ENCODE results near the gene APBB2.
"Not testable (repeated sequence)": the region's sequence is repeated elsewhere in the genome, so short reads cannot be mapped to it uniquely, and the experiment has no call there.

APBB2 gene

GRCh38 chr4:40822420-40823166 lies 391.7 kb downstream of the APBB2 start:
- H4K8ac ChIP-seq (ENCODE audit: low read length) = no peak overlapping the region
- H3K9ac ChIP-seq (ENCODE audit: low read length) = no peak overlapping the region
- H3K4me1 ChIP-seq (ENCODE audit: control insufficient read depth, insufficient read depth, low read depth, low read length) = peaks cover 2% of the 10 kb centered on the region
- H3K27ac ChIP-seq (ENCODE audit: low read length, poor library complexity, severe bottlenecking) = no peak overlapping the region
- peaks cover 46 to 56% of the 10 kb centered on the region in 2 experiments for H3K36me3 ChIP-seq (ENCODE audit: control insufficient read depth in 1 of 2, insufficient read depth in 2 of 2, low read depth in 1 of 2, low read length in 2 of 2)
- H3K23ac ChIP-seq (ENCODE audit: low read length in 2 of 2) = no peak overlapping the region
- WGBS = 94% methylated on average over 8 of the region's 8 CpGs
- no peak overlapping the region for H3K4ac ChIP-seq (ENCODE audit: low read depth in 1 of 2, low read length in 2 of 2)
- H3K27me3 ChIP-seq (ENCODE audit: control insufficient read depth in 1 of 2, insufficient read depth in 1 of 2, low read length in 2 of 2) = no peaks in the 10 kb centered on the region
- H2BK5ac ChIP-seq (ENCODE audit: low read depth, low read length, poor library complexity, severe bottlenecking) = no peak overlapping the region
- H3K79me1 ChIP-seq (replicated peaks; ENCODE audit: low read length, poor library complexity, severe bottlenecking) = peaks cover 4% of the 10 kb centered on the region
- H4K91ac ChIP-seq (ENCODE audit: low read length) = peak overlapping the region; percentile 35
- no peak overlapping the region for H3K4me3 ChIP-seq (ENCODE audit: insufficient read depth in 1 of 2, low read depth in 1 of 2, low read length in 2 of 2)
- no peak overlapping the region for H2AFZ ChIP-seq (ENCODE audit: low read depth, low read length)
- H2BK120ac ChIP-seq (ENCODE audit: low read depth, low read length) = no peak overlapping the region
- H3K4me2 ChIP-seq (ENCODE audit: low read length, poor library complexity, severe bottlenecking) = no peak overlapping the region
- no peaks in the 10 kb centered on the region for H3K9me3 ChIP-seq (ENCODE audit: control insufficient read depth, low read length)
- H3K14ac ChIP-seq (ENCODE audit: low read length in 2 of 2) = no peak overlapping the region
- H2BK15ac ChIP-seq (ENCODE audit: low read depth, poor library complexity, severe bottlenecking) = peak overlapping the region; percentile 33
- no peak overlapping the region for H2AK5ac ChIP-seq (ENCODE audit: low read length, severe bottlenecking)
- H2BK12ac ChIP-seq (ENCODE audit: low read length in 2 of 2) = no peak overlapping the region
- no peak for DNase-seq
- no peak overlapping the region for H3K18ac ChIP-seq (ENCODE audit: low read depth in 1 of 2, low read length in 2 of 2)

GRCh38 chr4:40820101-40820500 lies 394.2 kb downstream of the APBB2 start:
- Histone ChIP-seq H2BK12ac (ENCODE audit: low read length in 2 of 2) (no peak overlapping the region), H2BK5ac (ENCODE audit: low read depth, low read length, poor library complexity, severe bottlenecking) (no peak overlapping the region), H2AFZ (ENCODE audit: low read depth, low read length) (no peak overlapping the region), H4K91ac (ENCODE audit: low read length) (no peak overlapping the region), H3K23ac (ENCODE audit: low read length in 2 of 2) (no peak overlapping the region), H3K14ac (ENCODE audit: low read length in 2 of 2) (no peak overlapping the region), H3K79me1 (replicated peaks; ENCODE audit: low read length, poor library complexity, severe bottlenecking) (peaks cover 2% of the 10 kb centered on the region), H2AK5ac (ENCODE audit: low read length, severe bottlenecking) (no peak overlapping the region), H3K4me1 (ENCODE audit: control insufficient read depth, insufficient read depth, low read depth, low read length) (peaks cover 2% of the 10 kb centered on the region), H3K27ac (ENCODE audit: low read length, poor library complexity, severe bottlenecking) (no peak overlapping the region), H3K9ac (ENCODE audit: low read length) (no peak overlapping the region), H2BK120ac (ENCODE audit: low read depth, low read length) (no peak overlapping the region), H3K4me3 (ENCODE audit: insufficient read depth in 1 of 2, low read depth in 1 of 2, low read length in 2 of 2) (no peak overlapping the region), H3K4ac (ENCODE audit: low read depth in 1 of 2, low read length in 2 of 2) (no peak overlapping the region), H4K8ac (ENCODE audit: low read length) (no peak overlapping the region), H3K18ac (ENCODE audit: low read depth in 1 of 2, low read length in 2 of 2) (no peak overlapping the region), H3K36me3 (ENCODE audit: control insufficient read depth in 1 of 2, insufficient read depth in 2 of 2, low read depth in 1 of 2, low read length in 2 of 2) (peaks cover 41 to 44% of the 10 kb centered on the region in 2 experiments), H2BK15ac (ENCODE audit: low read depth, poor library complexity, severe bottlenecking) (no peak overlapping the region), H3K4me2 (ENCODE audit: low read length, poor library complexity, severe bottlenecking) (no peak overlapping the region), H3K9me3 (ENCODE audit: control insufficient read depth, low read length) (no peaks in the 10 kb centered on the region), H3K27me3 (ENCODE audit: control insufficient read depth in 1 of 2, insufficient read depth in 1 of 2, low read length in 2 of 2) (no peaks in the 10 kb centered on the region)
- 93% methylated on average over 11 of the region's 11 CpGs for WGBS
- DNase-seq = no peak

- not testable (repeated sequence) for H3K4me2 ChIP-seq (ENCODE audit: low read length, poor library complexity, severe bottlenecking); DNase-seq; H3K23ac ChIP-seq (ENCODE audit: low read length in 2 of 2); H3K27ac ChIP-seq (ENCODE audit: low read length, poor library complexity, severe bottlenecking); H3K4ac ChIP-seq (ENCODE audit: low read depth in 1 of 2, low read length in 2 of 2); H2AFZ ChIP-seq (ENCODE audit: low read depth, low read length); H3K14ac ChIP-seq (ENCODE audit: low read length in 2 of 2); H2BK120ac ChIP-seq (ENCODE audit: low read depth, low read length); H3K9ac ChIP-seq (ENCODE audit: low read length); H3K4me1 ChIP-seq (ENCODE audit: control insufficient read depth, insufficient read depth, low read depth, low read length); H2BK15ac ChIP-seq (ENCODE audit: low read depth, poor library complexity, severe bottlenecking); H4K91ac ChIP-seq (ENCODE audit: low read length); H4K8ac ChIP-seq (ENCODE audit: low read length); H3K18ac ChIP-seq (ENCODE audit: low read depth in 1 of 2, low read length in 2 of 2); H3K4me3 ChIP-seq (ENCODE audit: insufficient read depth in 1 of 2, low read depth in 1 of 2, low read length in 2 of 2); H2AK5ac ChIP-seq (ENCODE audit: low read length, severe bottlenecking); H2BK5ac ChIP-seq (ENCODE audit: low read depth, low read length, poor library complexity, severe bottlenecking); H2BK12ac ChIP-seq (ENCODE audit: low read length in 2 of 2); H3K27me3 ChIP-seq (ENCODE audit: control insufficient read depth in 1 of 2, insufficient read depth in 1 of 2, low read length in 2 of 2); H3K9me3 ChIP-seq (ENCODE audit: control insufficient read depth, low read length); H3K79me1 ChIP-seq (replicated peaks; ENCODE audit: low read length, poor library complexity, severe bottlenecking)
- H3K36me3 ChIP-seq (ENCODE audit: control insufficient read depth in 1 of 2, insufficient read depth in 2 of 2, low read depth in 1 of 2, low read length in 2 of 2) = peaks cover 34 to 38% of the 10 kb centered on the region in 2 experiments
- WGBS = 100% methylated on average over 4 of the region's 6 CpGs
Measured at GRCh38 chr4:40817157-40817556, 397.2 kb downstream of the APBB2 start.

- 89% methylated on average over 1 of the region's 2 CpGs for WGBS
- H3K36me3 ChIP-seq (ENCODE audit: control insufficient read depth in 1 of 2, insufficient read depth in 2 of 2, low read depth in 1 of 2, low read length in 2 of 2) = peaks cover 16 to 29% of the 10 kb centered on the region in 2 experiments
- no peaks in the 10 kb centered on the region for H3K9me3 ChIP-seq (ENCODE audit: control insufficient read depth, low read length)
- H4K8ac ChIP-seq (ENCODE audit: low read length) = no peak overlapping the region
- H3K4me3 ChIP-seq (ENCODE audit: insufficient read depth in 1 of 2, low read depth in 1 of 2, low read length in 2 of 2) = no peak overlapping the region
- H2AK5ac ChIP-seq (ENCODE audit: low read length, severe bottlenecking) = no peak overlapping the region
- H2BK5ac ChIP-seq (ENCODE audit: low read depth, low read length, poor library complexity, severe bottlenecking) = no peak overlapping the region
- H3K9ac ChIP-seq (ENCODE audit: low read length) = no peak overlapping the region
- H3K14ac ChIP-seq (ENCODE audit: low read length in 2 of 2) = no peak overlapping the region
- no peak overlapping the region for H2BK12ac ChIP-seq (ENCODE audit: low read length in 2 of 2)
- no peak overlapping the region for H3K23ac ChIP-seq (ENCODE audit: low read length in 2 of 2)
- no peaks in the 10 kb centered on the region for H3K4me1 ChIP-seq (ENCODE audit: control insufficient read depth, insufficient read depth, low read depth, low read length)
- no peak overlapping the region for H4K91ac ChIP-seq (ENCODE audit: low read length)
- H3K79me1 ChIP-seq (replicated peaks; ENCODE audit: low read length, poor library complexity, severe bottlenecking) = no peaks in the 10 kb centered on the region
- H3K27ac ChIP-seq (ENCODE audit: low read length, poor library complexity, severe bottlenecking) = no peak overlapping the region
- H3K27me3 ChIP-seq (ENCODE audit: control insufficient read depth in 1 of 2, insufficient read depth in 1 of 2, low read length in 2 of 2) = no peaks in the 10 kb centered on the region
- no peak overlapping the region for H2BK120ac ChIP-seq (ENCODE audit: low read depth, low read length)
- H3K4me2 ChIP-seq (ENCODE audit: low read length, poor library complexity, severe bottlenecking) = no peak overlapping the region
- no peak overlapping the region for H2AFZ ChIP-seq (ENCODE audit: low read depth, low read length)
- no peak overlapping the region for H2BK15ac ChIP-seq (ENCODE audit: low read depth, poor library complexity, severe bottlenecking)
- no peak overlapping the region for H3K18ac ChIP-seq (ENCODE audit: low read depth in 1 of 2, low read length in 2 of 2)
- no peak overlapping the region for H3K4ac ChIP-seq (ENCODE audit: low read depth in 1 of 2, low read length in 2 of 2)
- no peak for DNase-seq
Measured at GRCh38 chr4:40812856-40813255, 401.5 kb downstream of the APBB2 start.

Measured in mesenchymal stem cell (in vitro differentiated cells and primary cell).